Measurements from ENCODE around the gene DCP2.
A peak's percentile ranks its signal among the peaks of the same experiment; 100 is the strongest.

The DCP2 gene

DNA sequence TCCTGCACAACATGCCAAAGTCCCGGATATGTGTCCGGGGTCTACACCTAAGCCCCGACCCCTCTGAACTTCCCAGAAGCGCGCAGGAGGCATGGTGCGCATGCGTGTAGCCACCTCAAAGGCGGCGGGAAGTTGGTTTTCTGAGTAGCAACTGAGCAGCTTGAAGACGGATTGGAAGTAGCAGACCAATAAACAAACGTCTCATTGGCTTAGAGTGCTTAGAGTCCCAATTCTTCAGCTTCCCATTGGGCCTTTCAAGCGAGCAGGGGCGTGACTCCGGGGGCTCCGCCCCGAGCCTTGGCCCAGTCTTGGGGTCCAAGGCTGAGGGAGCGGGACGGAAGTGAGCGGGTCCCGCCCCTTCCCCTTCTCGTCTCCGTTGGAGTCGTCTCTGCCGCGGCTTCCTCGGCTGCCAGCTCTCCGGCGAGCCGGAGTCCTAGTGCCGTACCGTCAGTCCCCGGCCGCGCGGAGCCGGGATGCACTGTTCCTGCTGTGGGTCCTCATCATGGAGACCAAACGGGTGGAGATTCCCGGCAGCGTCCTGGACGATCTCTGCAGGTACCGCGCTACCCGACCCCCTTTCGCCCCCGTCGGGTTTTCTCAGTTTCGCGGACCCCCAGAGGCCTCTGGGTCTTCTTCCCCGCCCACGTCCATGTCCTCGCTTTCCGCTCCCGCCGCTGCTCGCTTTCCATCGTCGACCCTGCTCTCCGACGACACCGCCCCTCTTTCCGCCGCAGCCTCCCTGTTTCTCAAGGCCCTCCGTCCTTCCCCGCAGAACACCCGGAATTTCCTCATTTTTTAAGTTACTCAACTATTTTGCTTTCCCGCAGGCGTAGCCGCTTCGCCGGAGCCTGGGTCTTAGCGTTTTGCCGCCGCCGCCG, at the start of gene DCP2:
Gene DCP2, plus strand, starts transcription at position 367 of the 878 bp plus-strand sequence. Its CDS starts 136 bp downstream, at position 503.
- Histone ChIP-seq H3K27me3 (ENCODE audit: insufficient read depth, low read length) (no peaks in the 10 kb centered on the region), H3K9me3 (ENCODE audit: insufficient read depth, low read depth, low read length) (no peaks in the 10 kb centered on the region), H3K27ac (ENCODE audit: low read length) (peak within 1 kb of the TSS; percentile 89), H3K4me3 (ENCODE audit: low read length) (peak within 1 kb of the TSS; percentile 78), H3K9ac (ENCODE audit: low read depth, low read length) (peak within 1 kb of the TSS; percentile 87), H3K36me3 (ENCODE audit: insufficient read depth, low read depth, low read length) (peaks cover 11% of the 10 kb centered on the region; the same call in 1 of the 2 replicates), H3K4me1 (ENCODE audit: insufficient read depth, low read length) (peaks cover 9% of the 10 kb centered on the region; the same call in 1 of the 2 replicates)

DNA sequence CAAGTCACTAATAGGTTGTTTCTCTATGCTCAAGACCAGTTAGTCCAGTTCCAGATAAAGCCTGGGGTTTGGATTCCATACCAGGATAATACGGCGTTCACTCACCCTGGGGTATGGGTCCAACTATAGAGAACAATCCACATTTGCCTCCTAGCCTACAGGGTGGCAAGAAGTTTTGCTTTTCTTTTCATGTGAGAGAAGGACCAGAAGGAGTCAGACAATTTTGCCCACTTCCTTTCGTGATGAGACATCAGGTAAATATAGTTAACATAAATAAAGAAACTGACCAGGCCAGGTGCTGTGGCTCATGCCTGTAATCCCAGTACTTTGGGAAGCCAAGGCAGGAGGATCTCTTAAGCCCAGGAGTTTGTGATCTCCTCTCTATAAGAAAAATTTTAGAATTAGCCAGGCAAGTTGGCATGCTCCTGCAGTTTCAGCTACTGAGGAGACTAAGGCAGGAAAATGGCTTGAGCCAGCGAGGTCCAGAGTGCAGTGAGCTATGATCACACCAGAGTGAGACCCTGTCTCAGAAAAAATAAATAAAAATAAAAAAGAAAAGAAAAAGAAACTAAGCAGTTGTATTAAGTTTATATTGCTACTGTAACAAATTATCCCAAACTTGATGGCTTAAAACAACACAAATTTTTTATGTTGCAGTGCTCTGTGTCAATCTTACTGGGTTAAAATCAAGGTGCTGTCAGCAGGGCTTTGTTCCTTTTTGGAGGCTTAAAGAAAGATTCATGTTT, 47.1 kb upstream of the DCP2 start:
- H3K27me3 ChIP-seq (ENCODE audit: insufficient read depth, low read length), result no peaks in the 10 kb centered on the region
- no peak overlapping the region for H3K9ac ChIP-seq (ENCODE audit: low read depth, low read length)
- no peaks in the 10 kb centered on the region for H3K36me3 ChIP-seq (ENCODE audit: insufficient read depth, low read depth, low read length)
- H3K4me3 ChIP-seq (ENCODE audit: low read length), result no peak overlapping the region
- no peaks in the 10 kb centered on the region for H3K9me3 ChIP-seq (ENCODE audit: insufficient read depth, low read depth, low read length)
- H3K27ac ChIP-seq (ENCODE audit: low read length), result no peak overlapping the region
- H3K4me1 ChIP-seq (ENCODE audit: insufficient read depth, low read length), result no peaks in the 10 kb centered on the region

DNA sequence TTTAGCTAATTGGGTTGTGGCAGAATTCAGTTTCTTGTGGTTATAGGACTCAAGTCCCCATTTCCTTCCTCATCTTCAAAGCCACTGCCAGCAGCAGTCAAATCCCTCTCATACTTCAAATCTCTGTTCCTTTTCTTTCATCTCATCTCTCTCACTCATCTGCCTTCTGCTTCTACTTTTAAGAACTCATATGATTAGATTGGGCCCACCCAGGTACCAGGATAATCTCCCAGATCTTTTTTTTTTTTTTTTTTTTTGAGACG, 46.6 kb upstream of the DCP2 start:
- Histone ChIP-seq H3K9me3 (ENCODE audit: insufficient read depth, low read depth, low read length) (no peaks in the 10 kb centered on the region), H3K9ac (ENCODE audit: low read depth, low read length) (no peak overlapping the region), H3K27ac (ENCODE audit: low read length) (no peak overlapping the region), H3K27me3 (ENCODE audit: insufficient read depth, low read length) (no peaks in the 10 kb centered on the region), H3K36me3 (ENCODE audit: insufficient read depth, low read depth, low read length) (no peaks in the 10 kb centered on the region), H3K4me3 (ENCODE audit: low read length) (no peak overlapping the region), H3K4me1 (ENCODE audit: insufficient read depth, low read length) (no peaks in the 10 kb centered on the region)

DNA sequence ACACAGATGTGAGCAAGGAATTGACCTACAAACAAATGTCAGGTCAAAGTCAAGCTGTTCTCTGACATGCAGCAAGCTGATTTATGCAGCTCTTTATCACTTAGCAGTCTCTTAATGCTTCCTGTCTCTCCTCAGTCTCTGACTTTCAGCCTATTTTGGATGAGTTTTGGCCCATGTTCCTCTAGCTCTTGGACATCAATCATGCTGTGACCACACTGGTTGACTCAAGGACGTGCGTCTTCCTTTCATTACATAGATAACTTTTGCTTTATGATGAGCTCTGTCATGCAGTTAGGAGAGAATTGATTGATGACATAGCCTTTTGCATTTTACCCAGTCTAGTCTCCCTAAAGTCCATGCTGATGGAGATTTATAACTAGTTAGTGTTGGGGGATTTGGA, 45.1 kb upstream of the DCP2 start:
- H3K4me1 ChIP-seq (ENCODE audit: insufficient read depth, low read length), result no peaks in the 10 kb centered on the region
- no peak overlapping the region for H3K4me3 ChIP-seq (ENCODE audit: low read length)
- H3K9ac ChIP-seq (ENCODE audit: low read depth, low read length), result no peak overlapping the region
- H3K27me3 ChIP-seq (ENCODE audit: insufficient read depth, low read length), result no peaks in the 10 kb centered on the region
- no peaks in the 10 kb centered on the region for H3K36me3 ChIP-seq (ENCODE audit: insufficient read depth, low read depth, low read length)
- H3K27ac ChIP-seq (ENCODE audit: low read length), result no peak overlapping the region
- H3K9me3 ChIP-seq (ENCODE audit: insufficient read depth, low read depth, low read length), result no peaks in the 10 kb centered on the region

DNA sequence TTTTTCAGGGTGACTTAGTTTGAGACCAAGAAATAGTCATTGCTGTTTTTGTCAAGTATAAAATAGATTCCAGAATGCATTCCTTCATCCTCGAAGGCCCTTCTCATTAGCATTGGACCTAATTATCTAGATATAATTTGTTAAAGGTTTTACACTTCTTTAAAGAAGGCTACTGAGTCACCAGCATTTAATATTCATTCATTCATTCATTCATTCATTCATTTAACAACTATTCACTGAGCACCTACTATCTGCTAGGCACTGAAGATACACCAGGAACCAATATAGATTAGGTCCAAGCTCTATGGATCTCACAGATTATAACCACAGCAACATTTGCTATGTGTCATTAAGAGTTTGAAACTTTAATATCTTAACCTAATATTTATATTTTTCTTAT, 43.5 kb upstream of the DCP2 start:
- H3K9ac ChIP-seq (ENCODE audit: low read depth, low read length), result no peak overlapping the region
- no peaks in the 10 kb centered on the region for H3K36me3 ChIP-seq (ENCODE audit: insufficient read depth, low read depth, low read length)
- H3K27ac ChIP-seq (ENCODE audit: low read length), result no peak overlapping the region
- H3K4me1 ChIP-seq (ENCODE audit: insufficient read depth, low read length), result no peaks in the 10 kb centered on the region
- no peak overlapping the region for H3K4me3 ChIP-seq (ENCODE audit: low read length)
- H3K9me3 ChIP-seq (ENCODE audit: insufficient read depth, low read depth, low read length), result no peaks in the 10 kb centered on the region
- H3K27me3 ChIP-seq (ENCODE audit: insufficient read depth, low read length), result no peaks in the 10 kb centered on the region

DNA sequence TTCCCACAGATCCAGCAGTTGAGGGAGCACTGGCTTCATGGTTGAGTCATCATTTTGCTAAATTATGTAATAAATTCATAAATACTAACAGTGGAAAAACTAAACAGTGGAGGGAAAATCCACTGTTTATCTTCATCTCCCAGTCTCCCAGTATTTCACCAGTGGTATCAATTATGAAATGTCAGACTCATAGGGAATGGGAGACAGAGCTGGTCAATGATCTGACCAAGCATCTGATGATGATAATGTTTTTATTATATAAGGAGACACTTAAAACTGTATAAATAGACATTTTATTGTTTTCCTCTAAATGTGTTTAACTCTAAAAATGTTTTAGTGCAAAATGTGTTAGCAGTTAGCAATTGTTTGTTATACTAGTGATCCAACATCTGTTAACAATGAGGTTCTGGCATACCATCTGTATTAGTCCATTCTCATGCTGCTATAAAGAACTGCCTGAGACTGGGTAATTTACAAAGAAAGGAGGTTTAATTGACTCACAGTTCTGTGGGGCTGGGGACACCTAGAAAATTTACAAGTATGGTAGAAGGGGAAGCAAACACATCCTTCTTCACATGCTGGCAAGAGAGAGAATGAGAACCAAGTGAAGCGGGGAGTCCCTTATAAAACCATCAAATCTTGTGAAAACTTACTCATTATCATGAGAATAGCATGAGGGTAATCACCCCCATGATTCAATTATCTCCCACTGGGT, 42.8 kb upstream of the DCP2 start:
- Histone ChIP-seq H3K27ac (ENCODE audit: low read length) (no peak overlapping the region), H3K4me3 (ENCODE audit: low read length) (no peak overlapping the region), H3K9ac (ENCODE audit: low read depth, low read length) (no peak overlapping the region), H3K27me3 (ENCODE audit: insufficient read depth, low read length) (no peaks in the 10 kb centered on the region), H3K36me3 (ENCODE audit: insufficient read depth, low read depth, low read length) (no peaks in the 10 kb centered on the region), H3K4me1 (ENCODE audit: insufficient read depth, low read length) (no peaks in the 10 kb centered on the region), H3K9me3 (ENCODE audit: insufficient read depth, low read depth, low read length) (no peaks in the 10 kb centered on the region)

DNA sequence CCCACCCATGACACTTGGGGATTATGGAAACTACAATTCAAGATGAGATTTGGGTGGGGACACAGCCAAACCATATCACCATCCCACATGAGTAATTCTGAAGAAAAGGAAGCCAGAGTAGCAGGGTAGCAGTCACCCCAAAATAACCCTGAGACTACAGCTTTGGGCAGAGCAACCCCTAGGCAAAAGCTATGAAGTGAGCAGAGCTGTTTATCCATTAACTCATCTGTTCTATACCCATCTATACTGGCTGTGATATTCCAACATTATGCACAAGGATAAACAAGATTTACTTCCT, 42.3 kb upstream of the DCP2 start:
- no peaks in the 10 kb centered on the region for H3K9me3 ChIP-seq (ENCODE audit: insufficient read depth, low read depth, low read length)
- H3K27ac ChIP-seq (ENCODE audit: low read length), result no peak overlapping the region
- H3K36me3 ChIP-seq (ENCODE audit: insufficient read depth, low read depth, low read length), result no peaks in the 10 kb centered on the region
- no peak overlapping the region for H3K9ac ChIP-seq (ENCODE audit: low read depth, low read length)
- H3K4me3 ChIP-seq (ENCODE audit: low read length), result no peak overlapping the region
- no peaks in the 10 kb centered on the region for H3K27me3 ChIP-seq (ENCODE audit: insufficient read depth, low read length)
- H3K4me1 ChIP-seq (ENCODE audit: insufficient read depth, low read length), result no peaks in the 10 kb centered on the region

DNA sequence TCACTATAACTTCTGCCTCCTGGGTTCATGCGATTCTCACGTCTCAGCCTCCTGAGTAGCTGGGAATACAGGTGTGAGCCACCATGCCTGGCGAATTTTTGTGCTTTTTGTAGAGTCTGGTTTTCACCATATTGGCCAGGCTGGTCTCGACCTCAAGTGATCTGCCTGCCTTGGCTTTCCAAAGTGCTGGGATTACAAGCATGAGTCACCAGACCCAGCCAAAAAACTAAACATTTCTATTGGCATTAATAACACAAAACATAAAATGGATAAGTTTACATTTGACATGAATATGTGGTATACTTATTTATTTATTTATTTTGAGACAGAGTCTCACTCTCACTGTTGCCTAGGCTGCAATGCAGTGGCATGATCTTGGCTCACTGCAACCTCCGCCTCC, 40.9 kb upstream of the DCP2 start:
- H3K27ac ChIP-seq (ENCODE audit: low read length), result no peak overlapping the region

DNA sequence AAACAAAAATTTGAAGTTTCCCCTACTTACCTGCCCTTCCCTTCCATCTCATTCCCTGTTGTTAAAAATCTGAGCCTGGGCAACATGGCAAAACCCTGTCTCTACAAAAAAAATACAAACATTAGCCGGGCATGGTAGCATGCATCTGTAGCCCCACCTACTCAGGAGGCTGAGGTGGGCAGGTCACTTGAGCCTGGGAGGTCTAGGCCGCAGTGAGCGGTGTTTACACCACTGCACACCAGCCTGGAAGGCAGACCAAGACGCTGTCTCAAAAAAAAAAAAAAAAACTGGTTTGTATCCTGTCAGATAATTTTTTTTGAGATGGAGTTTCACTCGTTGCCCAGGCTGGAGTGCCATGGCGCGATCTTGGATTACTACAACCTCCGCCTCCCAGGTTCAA, 38.3 kb upstream of the DCP2 start:
- Histone ChIP-seq H3K4me1 (ENCODE audit: insufficient read depth, low read length) (no peaks in the 10 kb centered on the region), H3K9ac (ENCODE audit: low read depth, low read length) (no peak overlapping the region), H3K36me3 (ENCODE audit: insufficient read depth, low read depth, low read length) (no peaks in the 10 kb centered on the region), H3K27me3 (ENCODE audit: insufficient read depth, low read length) (no peaks in the 10 kb centered on the region), H3K27ac (ENCODE audit: low read length) (no peak overlapping the region), H3K9me3 (ENCODE audit: insufficient read depth, low read depth, low read length) (no peaks in the 10 kb centered on the region), H3K4me3 (ENCODE audit: low read length) (no peak overlapping the region)

More for the DNA sequence above, 40.9 kb upstream of the DCP2 start:
- Histone ChIP-seq H3K27me3 (ENCODE audit: insufficient read depth, low read length) (no peaks in the 10 kb centered on the region), H3K9me3 (ENCODE audit: insufficient read depth, low read depth, low read length) (no peaks in the 10 kb centered on the region), H3K9ac (ENCODE audit: low read depth, low read length) (no peak overlapping the region), H3K4me1 (ENCODE audit: insufficient read depth, low read length) (no peaks in the 10 kb centered on the region), H3K36me3 (ENCODE audit: insufficient read depth, low read depth, low read length) (no peaks in the 10 kb centered on the region), H3K4me3 (ENCODE audit: low read length) (no peak overlapping the region)

DNA sequence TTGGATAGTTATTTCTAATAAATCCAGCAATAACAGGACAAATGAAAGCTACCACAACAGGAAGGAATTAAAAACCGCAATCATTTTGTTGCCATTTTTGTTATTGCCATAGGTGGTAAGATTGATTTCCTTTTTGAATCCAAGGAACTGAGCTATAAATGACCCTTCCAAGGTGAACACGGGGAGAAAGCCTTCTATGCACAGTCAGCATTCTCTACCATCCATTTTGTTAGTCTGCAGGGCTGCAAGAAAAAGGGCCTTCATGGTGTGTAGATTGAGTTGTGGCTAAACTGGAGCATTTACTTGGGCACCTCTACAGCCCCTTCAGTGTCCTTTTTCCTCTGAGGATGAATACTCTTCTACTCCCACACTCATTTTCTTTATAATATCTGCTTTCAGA, 35.9 kb upstream of the DCP2 start:
- Histone ChIP-seq H3K27me3 (ENCODE audit: insufficient read depth, low read length) (no peaks in the 10 kb centered on the region), H3K9me3 (ENCODE audit: insufficient read depth, low read depth, low read length) (no peaks in the 10 kb centered on the region), H3K36me3 (ENCODE audit: insufficient read depth, low read depth, low read length) (no peaks in the 10 kb centered on the region), H3K4me3 (ENCODE audit: low read length) (no peak overlapping the region), H3K27ac (ENCODE audit: low read length) (no peak overlapping the region), H3K4me1 (ENCODE audit: insufficient read depth, low read length) (no peaks in the 10 kb centered on the region), H3K9ac (ENCODE audit: low read depth, low read length) (no peak overlapping the region)

DNA sequence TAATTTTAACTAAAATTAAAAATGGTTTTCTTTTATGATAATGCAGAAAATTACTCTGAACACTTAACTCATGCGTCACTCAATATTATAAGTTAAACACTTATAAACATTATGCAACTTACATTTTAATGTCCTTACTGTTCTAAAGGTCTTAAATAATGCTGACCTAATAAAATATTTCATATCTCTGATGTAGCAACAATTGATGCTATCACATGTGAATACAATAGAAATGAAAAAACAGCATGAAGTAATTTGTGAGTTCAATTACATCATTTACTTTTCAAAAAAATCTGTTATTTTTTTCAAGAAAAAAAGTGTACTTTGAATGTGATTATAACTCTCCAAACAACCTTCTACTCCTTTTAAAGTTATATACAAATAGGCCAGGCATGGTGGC, 28.1 kb upstream of the DCP2 start:
- no peaks in the 10 kb centered on the region for H3K9me3 ChIP-seq (ENCODE audit: insufficient read depth, low read depth, low read length)
- no peaks in the 10 kb centered on the region for H3K4me1 ChIP-seq (ENCODE audit: insufficient read depth, low read length)
- H3K4me3 ChIP-seq (ENCODE audit: low read length), result no peak overlapping the region
- no peak overlapping the region for H3K27ac ChIP-seq (ENCODE audit: low read length)
- H3K36me3 ChIP-seq (ENCODE audit: insufficient read depth, low read depth, low read length), result no peaks in the 10 kb centered on the region
- H3K9ac ChIP-seq (ENCODE audit: low read depth, low read length), result no peak overlapping the region
- H3K27me3 ChIP-seq (ENCODE audit: insufficient read depth, low read length), result no peaks in the 10 kb centered on the region
